NAMALWA (cell line): Measurements from ENCODE around the gene PRKG2.
A peak's percentile ranks its signal among the peaks of the same experiment; 100 is the strongest.

ENCODE experiments used
- DNase-seq: peaks from one replicate; pipeline ENCODE4 v3.0.0-alpha.2; 2015; ENCODE audit warnings: low spot score

Gene PRKG2

DNA sequence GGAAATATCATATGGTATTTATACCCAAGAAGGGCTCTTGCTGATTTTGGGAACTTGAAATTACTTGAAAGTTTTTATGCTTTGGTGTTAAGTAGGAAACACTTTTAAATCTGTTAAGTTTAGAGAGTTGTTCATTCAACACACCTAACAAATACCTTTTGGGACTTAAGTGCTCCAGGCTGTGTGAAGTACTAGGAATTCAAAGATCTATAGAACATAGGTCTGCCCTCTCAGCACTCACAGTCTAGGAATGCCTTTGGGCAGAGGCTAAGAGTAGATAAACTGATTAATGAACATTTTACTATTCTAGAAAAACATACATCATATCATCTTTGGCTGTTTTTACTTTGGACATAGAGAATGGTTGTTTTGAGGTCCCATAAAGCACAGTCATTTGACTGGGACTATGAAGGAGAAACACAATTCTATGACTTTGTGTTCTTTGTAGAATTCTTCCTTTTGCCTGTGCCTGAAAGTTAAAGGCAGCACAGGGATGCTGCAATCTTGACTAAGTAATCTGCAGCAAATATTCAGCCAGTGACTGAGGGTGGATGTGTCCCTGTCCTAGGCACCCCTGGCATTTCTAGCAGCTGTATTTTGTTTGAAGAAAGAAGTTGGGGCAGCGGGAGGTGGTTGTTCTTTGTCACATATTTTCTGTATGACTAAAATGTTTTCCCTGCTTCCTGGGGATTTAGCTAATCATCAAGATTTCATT is 176.2 kb downstream of the PRKG2 start:
- DNase-seq, result peak; percentile 25
